ENCODE results near the gene KRTAP2-1.

GRCh38 chr17:41018541-41018940, 28.6 kb downstream of the KRTAP2-1 start:
- TF ChIP-seq POLR2A (IDR thresholded peaks at IDR 0.05; ENCODE audit: borderline replicate concordance, extremely low read depth, insufficient read depth, insufficient read length) = no peak
- TF ChIP-seq, protein P1, sequence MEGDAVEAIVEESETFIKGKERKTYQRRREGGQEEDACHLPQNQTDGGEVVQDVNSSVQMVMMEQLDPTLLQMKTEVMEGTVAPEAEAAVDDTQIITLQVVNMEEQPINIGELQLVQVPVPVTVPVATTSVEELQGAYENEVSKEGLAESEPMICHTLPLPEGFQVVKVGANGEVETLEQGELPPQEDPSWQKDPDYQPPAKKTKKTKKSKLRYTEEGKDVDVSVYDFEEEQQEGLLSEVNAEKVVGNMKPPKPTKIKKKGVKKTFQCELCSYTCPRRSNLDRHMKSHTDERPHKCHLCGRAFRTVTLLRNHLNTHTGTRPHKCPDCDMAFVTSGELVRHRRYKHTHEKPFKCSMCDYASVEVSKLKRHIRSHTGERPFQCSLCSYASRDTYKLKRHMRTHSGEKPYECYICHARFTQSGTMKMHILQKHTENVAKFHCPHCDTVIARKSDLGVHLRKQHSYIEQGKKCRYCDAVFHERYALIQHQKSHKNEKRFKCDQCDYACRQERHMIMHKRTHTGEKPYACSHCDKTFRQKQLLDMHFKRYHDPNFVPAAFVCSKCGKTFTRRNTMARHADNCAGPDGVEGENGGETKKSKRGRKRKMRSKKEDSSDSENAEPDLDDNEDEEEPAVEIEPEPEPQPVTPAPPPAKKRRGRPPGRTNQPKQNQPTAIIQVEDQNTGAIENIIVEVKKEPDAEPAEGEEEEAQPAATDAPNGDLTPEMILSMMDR (IDR thresholded peaks at IDR 0.05 in 2 of 3, conservative IDR thresholded peaks at IDR 0.05 in 1 of 3; ENCODE audit: borderline replicate concordance in 1 of 3, insufficient read depth in 1 of 3, low read depth in 2 of 3, low read length in 2 of 3) = no peak
- TF ChIP-seq ZNF274 (IDR thresholded peaks at IDR 0.05; ENCODE audit: low read depth, low read length) = no peak

All from HCT116 (cell line).